ENCODE measurements around the gene TRPC4AP. TPM values are rescaled to one million over a fixed set of nuclear protein-coding genes. Genes with fewer than 3 reads are reported as not detected.
"Not testable (repeated sequence)": the region's sequence is repeated elsewhere in the genome, so short reads cannot be mapped to it uniquely, and the experiment has no call there.

TRPC4AP gene
- total RNA-seq, 6 donors from 2014 or later, result 64.3 to 118 (median 80.5) TPM

- Histone ChIP-seq H3K27ac (peak overlapping the region in 1 of 4 donors; percentile 35), H3K4me3 (no peak overlapping the region), H3K36me3 (peaks cover 4 to 32% (median 15%) of the 10 kb centered on the region in 4 donors), H3K9me3 (no peaks in the 10 kb centered on the region), H3K27me3 (no peaks in the 10 kb centered on the region), H3K4me1 (peaks cover 0 to 34% (median 17%) of the 10 kb centered on the region in 4 donors)
- no peak for ATAC-seq (ENCODE audit: low FRiP score in 2 of 2)
- no peak for DNase-seq
- no peak for TF ChIP-seq POLR2A (IDR thresholded peaks at IDR 0.05)
- TF ChIP-seq, protein P1, sequence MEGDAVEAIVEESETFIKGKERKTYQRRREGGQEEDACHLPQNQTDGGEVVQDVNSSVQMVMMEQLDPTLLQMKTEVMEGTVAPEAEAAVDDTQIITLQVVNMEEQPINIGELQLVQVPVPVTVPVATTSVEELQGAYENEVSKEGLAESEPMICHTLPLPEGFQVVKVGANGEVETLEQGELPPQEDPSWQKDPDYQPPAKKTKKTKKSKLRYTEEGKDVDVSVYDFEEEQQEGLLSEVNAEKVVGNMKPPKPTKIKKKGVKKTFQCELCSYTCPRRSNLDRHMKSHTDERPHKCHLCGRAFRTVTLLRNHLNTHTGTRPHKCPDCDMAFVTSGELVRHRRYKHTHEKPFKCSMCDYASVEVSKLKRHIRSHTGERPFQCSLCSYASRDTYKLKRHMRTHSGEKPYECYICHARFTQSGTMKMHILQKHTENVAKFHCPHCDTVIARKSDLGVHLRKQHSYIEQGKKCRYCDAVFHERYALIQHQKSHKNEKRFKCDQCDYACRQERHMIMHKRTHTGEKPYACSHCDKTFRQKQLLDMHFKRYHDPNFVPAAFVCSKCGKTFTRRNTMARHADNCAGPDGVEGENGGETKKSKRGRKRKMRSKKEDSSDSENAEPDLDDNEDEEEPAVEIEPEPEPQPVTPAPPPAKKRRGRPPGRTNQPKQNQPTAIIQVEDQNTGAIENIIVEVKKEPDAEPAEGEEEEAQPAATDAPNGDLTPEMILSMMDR (IDR thresholded peaks at IDR 0.05), result no peak
- TF ChIP-seq POLR2AphosphoS5 (IDR thresholded peaks at IDR 0.05), result no peak
- no peak for TF ChIP-seq EP300 (IDR thresholded peaks at IDR 0.05)
- 88 to 92% methylated on average over 5 of the region's 5 CpGs for WGBS, 2 donors
Measured at GRCh38 chr20:35077341-35077740, 15.3 kb downstream of the TRPC4AP start.

- Histone ChIP-seq H3K4me1 (peaks cover 3 to 17% (median 8%) of the 10 kb centered on the region in 4 donors), H3K36me3 (peaks cover 1 to 35% (median 7%) of the 10 kb centered on the region in 4 donors)
- WGBS, 2 donors, result 87 to 89% methylated on average over 7 to 8 of the region's 8 CpGs
- H3K4me3 ChIP-seq; ATAC-seq (ENCODE audit: low FRiP score in 2 of 2); H3K9me3 ChIP-seq; DNase-seq; H3K27me3 ChIP-seq; H3K27ac ChIP-seq: not testable (repeated sequence)
Measured at GRCh38 chr20:35071436-35072153, 21.0 kb downstream of the TRPC4AP start.

GRCh38 chr20:35066194-35066593 lies 26.4 kb downstream of the TRPC4AP start:
- H3K4me1 ChIP-seq, result peaks cover 3 to 17% (median 8%) of the 10 kb centered on the region in 4 donors
- no peak for ATAC-seq (ENCODE audit: low FRiP score in 2 of 2)
- H3K27me3 ChIP-seq, result no peaks in the 10 kb centered on the region
- no peak overlapping the region for H3K27ac ChIP-seq
- H3K36me3 ChIP-seq, result peaks cover 0 to 28% (median 4%) of the 10 kb centered on the region in 4 donors
- WGBS, 2 donors, result 97 to 98% methylated on average over 6 of the region's 6 CpGs
- H3K4me3 ChIP-seq, result no peak overlapping the region
- TF ChIP-seq POLR2A (IDR thresholded peaks at IDR 0.05) (no peak), POLR2AphosphoS5 (IDR thresholded peaks at IDR 0.05) (no peak), EP300 (IDR thresholded peaks at IDR 0.05) (no peak)
- TF ChIP-seq, protein P1 (IDR thresholded peaks at IDR 0.05), result no peak
- no peaks in the 10 kb centered on the region for H3K9me3 ChIP-seq
- DNase-seq, result no peak

- TF ChIP-seq EP300 (IDR thresholded peaks at IDR 0.05) (no peak), POLR2A (IDR thresholded peaks at IDR 0.05) (no peak), POLR2AphosphoS5 (IDR thresholded peaks at IDR 0.05) (no peak)
- TF ChIP-seq, protein P1 (IDR thresholded peaks at IDR 0.05), result no peak
- DNase-seq (no peak), ATAC-seq (ENCODE audit: low FRiP score in 2 of 2) (no peak)
- Histone ChIP-seq H3K36me3 (peaks cover 0 to 28% (median 4%) of the 10 kb centered on the region in 4 donors), H3K4me3 (no peak overlapping the region), H3K4me1 (peaks cover 3 to 17% (median 7%) of the 10 kb centered on the region in 4 donors), H3K9me3 (no peaks in the 10 kb centered on the region), H3K27ac (peak overlapping the region in 1 of 4 donors; percentile 19), H3K27me3 (no peaks in the 10 kb centered on the region)
Measured at GRCh38 chr20:35065181-35065580, 27.4 kb downstream of the TRPC4AP start.

DNA sequence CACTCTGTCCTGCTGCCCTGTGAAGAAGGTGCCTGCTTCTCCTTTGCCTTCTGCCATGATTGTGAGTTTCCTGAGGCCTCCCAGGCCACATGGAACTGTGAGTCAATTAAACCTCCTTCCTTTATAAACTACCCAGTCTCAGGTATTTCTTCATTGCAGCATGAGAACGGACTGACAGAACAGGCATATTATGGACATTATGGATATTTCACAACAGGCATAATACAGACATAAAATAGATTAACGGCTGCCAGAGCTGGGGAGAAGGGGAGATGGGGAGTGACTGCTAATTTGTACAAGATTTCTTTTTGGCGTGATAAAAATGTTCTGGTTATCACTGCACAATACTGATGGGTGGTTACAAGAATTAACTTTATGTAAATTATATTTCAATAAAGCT lies 29.4 kb downstream of the TRPC4AP start:
- H3K4me3 ChIP-seq, result no peak overlapping the region
- H3K4me1 ChIP-seq, result peaks cover 0 to 3% (median 1%) of the 10 kb centered on the region in 4 donors
- 68 to 83% methylated on average over 3 of the region's 3 CpGs for WGBS, 2 donors
- H3K27me3 ChIP-seq, result no peaks in the 10 kb centered on the region
- H3K27ac ChIP-seq, result no peak overlapping the region
- DNase-seq (no peak), ATAC-seq (ENCODE audit: low FRiP score in 2 of 2) (no peak)
- H3K9me3 ChIP-seq, result no peaks in the 10 kb centered on the region
- TF ChIP-seq POLR2A (IDR thresholded peaks at IDR 0.05) (no peak), EP300 (IDR thresholded peaks at IDR 0.05) (no peak), POLR2AphosphoS5 (IDR thresholded peaks at IDR 0.05) (no peak)
- TF ChIP-seq, protein P1 (IDR thresholded peaks at IDR 0.05), result no peak
- H3K36me3 ChIP-seq, result peaks cover 0 to 21% (median 4%) of the 10 kb centered on the region in 4 donors

All from upper lobe of left lung (tissue), 6 donors.